Spleen (tissue), 11 donors: Measurements from ENCODE around the gene KRTAP4-12. TPM values are rescaled to one million over a fixed set of nuclear protein-coding genes. Genes with fewer than 3 reads are reported as not detected.
"Not testable (repeated sequence)": the region's sequence is repeated elsewhere in the genome, so short reads cannot be mapped to it uniquely, and the experiment has no call there.

Experiments
- DNase-seq: peaks from one replicate; pipeline ENCODE4 v3.0.0-alpha.2; 2020
- H3K27ac ChIP-seq, 8 donors: fragments of 200-600 bp; sonication (generic) in 7 of 8; 1 replicate in 4 of 8; 2 replicates in 4 of 8; pipeline versions ENCODE4 v1.5.0 to v1.8.0; 2016 to 2021; ENCODE audit warnings: inconsistent platforms in 4 of 8, mild to moderate bottlenecking in 4 of 8, moderate library complexity in 1 of 8
- H3K27me3 ChIP-seq, 7 donors: fragments of 200-600 bp; sonication (generic) in 6 of 7; replicated peaks in 1 of 7; 1 replicate in 4 of 7; 2 replicates in 3 of 7; pipeline versions ENCODE4 v1.5.0 to v1.8.0; 2016 to 2021; ENCODE audit warnings: inconsistent platforms in 3 of 7, mild to moderate bottlenecking in 1 of 7
- H3K36me3 ChIP-seq, 6 donors: fragments of 200-600 bp; sonication (generic) in 5 of 6; 1 replicate in 4 of 6; 2 replicates in 2 of 6; pipeline versions ENCODE4 v1.5.0 to v1.8.0; 2016 to 2021; ENCODE audit warnings: inconsistent platforms in 2 of 6
- H3K4me1 ChIP-seq, 6 donors: fragments of 200-600 bp; sonication (generic) in 5 of 6; 1 replicate in 3 of 6; 2 replicates in 3 of 6; pipeline versions ENCODE4 v1.5.0 to v1.8.0; 2016 to 2021; ENCODE audit warnings: inconsistent platforms in 3 of 6
- H3K4me3 ChIP-seq, 8 donors: fragments of 200-600 bp; sonication (generic) in 7 of 8; 1 replicate in 4 of 8; 2 replicates in 4 of 8; pipeline versions ENCODE4 v1.5.0 to v1.8.0; 2016 to 2021; ENCODE audit warnings: inconsistent platforms in 4 of 8, mild to moderate bottlenecking in 4 of 8, moderate library complexity in 2 of 8
- H3K9me3 ChIP-seq, 8 donors: fragments of 200-600 bp; sonication (generic) in 7 of 8; 1 replicate in 4 of 8; 2 replicates in 4 of 8; pipeline versions ENCODE4 v1.5.0 to v1.8.0; 2016 to 2021; ENCODE audit warnings: inconsistent platforms in 4 of 8
- POLR2A ChIP-seq, 3 donors: fragments of 450-650 bp; IDR thresholded peaks; one replicate each; pipeline ENCODE4 v1.5.1; 2017; ENCODE audit warnings: antibody characterized with exemption in 3 of 3, mild to moderate bottlenecking in 1 of 3
- POLR2AphosphoS5 ChIP-seq, 3 donors: sonication (generic); formaldehyde crosslinking; IDR thresholded peaks; one replicate each; pipeline ENCODE4 v1.5.1; 2017; ENCODE audit warnings: antibody characterized with exemption in 3 of 3
- WGBS, 5 donors: extraction: QIAGEN DNeasy Blood & Tissue Kit in 3 of 5; methylation state at CpG; one replicate each; pipeline versions ENCODE4 v1.1.5 to v1.1.7; 2013 to 2018; 5-methylcytosine and 5-hydroxymethylcytosine counted together
- intact Hi-C: fragments of 100-400 bp; cut with DNase I; formaldehyde crosslinking; loops from one replicate; pipeline ENCODE4 v1.15.0; 2023; ENCODE audit warnings: low total_unique reads
- polyA plus RNA-seq, 3 donors: library from polyadenylated mRNA; stranded (reverse); fragments of 200-250 nt; gene quantifications; one replicate each; pipeline ENCODE4 v1.2.1, GENCODE V29; 2013
- total RNA-seq, 7 donors: library from RNA; depleted of rRNA in 3 of 7; stranded (reverse); fragments of >200 nt in 3 of 7; fragmentation: NEBNext Ultra II Directional in 4 of 7; extraction: Animal tissue kit (Norgen Biotek cat#: 25700) in 4 of 7; gene quantifications; one replicate each; pipeline versions ENCODE4 v1.1.0 to v1.2.1, GENCODE V29; 2016 to 2021
- TF ChIP-seq, protein P1 (sequence below), 11 experiments: fragments of 200-600 bp in 7 of 11; fragments of 450-650 bp in 4 of 11; sonication (generic) in 4 of 11; IDR thresholded peaks in 8 of 11; conservative IDR thresholded peaks in 3 of 11; 1 replicate in 7 of 11; 2 replicates in 4 of 11; pipeline versions ENCODE4 v1.4.0 to v1.8.0; 2016 to 2021; ENCODE audit warnings: antibody characterized with exemption in 11 of 11, inconsistent platforms in 4 of 11, mild to moderate bottlenecking in 1 of 11
- donor health status: healthy with polysubstance abuse.
- donor health status: DM: no; HTN: no; CAD: no; lungs with moderate emphysema.
- donor health status: DM: no; HTN: no; CAD: no.
- donor health status: Bipolar disorder and iron deficiency.
- donor health status: healthy.
- donor health status: DM: no; HTN: no; CAD: no.
- donor health status: DM: yes; HTN: yes; CAD: no.

KRTAP4-12 gene
- total and polyA plus RNA-seq, 10 donors: not detected

DNA sequence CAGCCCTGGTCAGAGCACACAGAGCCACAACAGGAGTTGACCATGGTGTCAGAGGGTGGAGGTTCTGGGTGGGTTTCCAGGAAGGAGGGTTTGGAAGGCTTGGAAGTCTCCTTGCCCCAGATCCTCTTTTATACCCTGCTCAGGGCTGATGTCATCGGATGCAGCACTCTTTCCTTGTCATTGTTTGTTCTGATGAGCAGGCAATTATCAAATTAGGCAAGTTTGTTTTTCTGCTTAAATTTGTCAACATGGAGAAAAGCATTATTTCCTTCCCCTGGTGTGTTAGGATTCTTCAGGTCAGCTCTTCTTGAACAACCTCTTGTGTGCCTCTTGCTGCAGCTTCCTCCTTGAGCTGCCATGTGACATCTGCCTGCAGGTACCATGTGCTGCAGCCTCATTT, 36.7 kb upstream of the KRTAP4-12 start, which contains the start of gene KRTAP4-4:
Gene KRTAP4-4 (minus strand): TSS at position 101 of the 400 bp plus-strand sequence. CDS start 57 bp downstream, at position 44.
- no peaks in the 10 kb centered on the region for H3K36me3 ChIP-seq
- 80 to 100% (median 84%) methylated on average over 1 of the region's 1 CpG for WGBS, 5 donors
- intact Hi-C loops: no loop called here
- H3K27ac ChIP-seq: no peak within 1 kb of the TSS
- peaks cover 0 to 17% (median 0%) of the 10 kb centered on the region in 7 donors for H3K27me3 ChIP-seq
- no peak within 1 kb of the TSS for H3K4me3 ChIP-seq
- no peaks in the 10 kb centered on the region for H3K4me1 ChIP-seq
- no peak for DNase-seq
- H3K9me3 ChIP-seq: no peaks in the 10 kb centered on the region
- TF ChIP-seq, protein P1, sequence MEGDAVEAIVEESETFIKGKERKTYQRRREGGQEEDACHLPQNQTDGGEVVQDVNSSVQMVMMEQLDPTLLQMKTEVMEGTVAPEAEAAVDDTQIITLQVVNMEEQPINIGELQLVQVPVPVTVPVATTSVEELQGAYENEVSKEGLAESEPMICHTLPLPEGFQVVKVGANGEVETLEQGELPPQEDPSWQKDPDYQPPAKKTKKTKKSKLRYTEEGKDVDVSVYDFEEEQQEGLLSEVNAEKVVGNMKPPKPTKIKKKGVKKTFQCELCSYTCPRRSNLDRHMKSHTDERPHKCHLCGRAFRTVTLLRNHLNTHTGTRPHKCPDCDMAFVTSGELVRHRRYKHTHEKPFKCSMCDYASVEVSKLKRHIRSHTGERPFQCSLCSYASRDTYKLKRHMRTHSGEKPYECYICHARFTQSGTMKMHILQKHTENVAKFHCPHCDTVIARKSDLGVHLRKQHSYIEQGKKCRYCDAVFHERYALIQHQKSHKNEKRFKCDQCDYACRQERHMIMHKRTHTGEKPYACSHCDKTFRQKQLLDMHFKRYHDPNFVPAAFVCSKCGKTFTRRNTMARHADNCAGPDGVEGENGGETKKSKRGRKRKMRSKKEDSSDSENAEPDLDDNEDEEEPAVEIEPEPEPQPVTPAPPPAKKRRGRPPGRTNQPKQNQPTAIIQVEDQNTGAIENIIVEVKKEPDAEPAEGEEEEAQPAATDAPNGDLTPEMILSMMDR (IDR thresholded peaks at IDR 0.05 in 8 of 11, conservative IDR thresholded peaks at IDR 0.05 in 3 of 11): no peak
- TF ChIP-seq POLR2AphosphoS5 (IDR thresholded peaks at IDR 0.05): no peak
- TF ChIP-seq POLR2A (IDR thresholded peaks at IDR 0.05): no peak

DNA sequence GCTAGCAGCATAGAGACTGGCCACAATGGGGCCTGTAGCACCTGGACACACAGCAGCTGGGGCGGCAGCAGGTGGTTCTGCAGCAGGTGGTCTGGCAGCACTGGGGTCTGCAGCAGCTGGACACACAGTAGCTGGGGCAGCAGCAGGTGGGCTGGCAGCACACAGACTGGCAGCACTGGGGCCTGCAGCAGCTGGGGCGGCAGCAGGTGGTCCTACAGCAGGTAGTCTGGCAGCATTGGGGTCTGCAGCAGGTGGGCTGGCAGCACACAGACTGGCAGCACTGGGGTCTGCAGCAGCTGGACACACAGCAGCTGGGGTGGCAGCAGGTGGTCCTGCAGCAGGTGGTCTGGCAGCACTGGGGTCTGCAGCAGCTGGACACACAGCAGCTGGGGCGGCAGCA, 36.2 kb upstream of the KRTAP4-12 start:
- H3K9me3 ChIP-seq, H3K27ac ChIP-seq, DNase-seq, H3K36me3 ChIP-seq, H3K4me3 ChIP-seq, intact Hi-C loops, H3K4me1 ChIP-seq: not testable (repeated sequence)
- H3K27me3 ChIP-seq: peaks cover 0 to 17% (median 0%) of the 10 kb centered on the region in 7 donors
- WGBS, 5 donors: 87 to 94% (median 90%) methylated on average over 2 to 3 of the region's 3 CpGs; no CpG with 5 or more reads in 1 of the 5 donors

- peaks cover 0 to 14% (median 0%) of the 10 kb centered on the region in 7 donors for H3K27me3 ChIP-seq
- no peak overlapping the region for H3K4me3 ChIP-seq
- TF ChIP-seq, protein P1 (IDR thresholded peaks at IDR 0.05 in 8 of 11, conservative IDR thresholded peaks at IDR 0.05 in 3 of 11): no peak
- TF ChIP-seq POLR2AphosphoS5 (IDR thresholded peaks at IDR 0.05) (no peak), POLR2A (IDR thresholded peaks at IDR 0.05) (no peak)
- WGBS, 5 donors: 7 to 18% (median 14%) methylated on average over 2 of the region's 2 CpGs
- DNase-seq: no peak
- no peaks in the 10 kb centered on the region for H3K36me3 ChIP-seq
- intact Hi-C loops: no loop called here
- no peaks in the 10 kb centered on the region for H3K9me3 ChIP-seq
- H3K27ac ChIP-seq: no peak overlapping the region
- H3K4me1 ChIP-seq: no peaks in the 10 kb centered on the region
Observed at GRCh38 chr17:41153856-41154255, 29.9 kb upstream of the KRTAP4-12 start.

DNA sequence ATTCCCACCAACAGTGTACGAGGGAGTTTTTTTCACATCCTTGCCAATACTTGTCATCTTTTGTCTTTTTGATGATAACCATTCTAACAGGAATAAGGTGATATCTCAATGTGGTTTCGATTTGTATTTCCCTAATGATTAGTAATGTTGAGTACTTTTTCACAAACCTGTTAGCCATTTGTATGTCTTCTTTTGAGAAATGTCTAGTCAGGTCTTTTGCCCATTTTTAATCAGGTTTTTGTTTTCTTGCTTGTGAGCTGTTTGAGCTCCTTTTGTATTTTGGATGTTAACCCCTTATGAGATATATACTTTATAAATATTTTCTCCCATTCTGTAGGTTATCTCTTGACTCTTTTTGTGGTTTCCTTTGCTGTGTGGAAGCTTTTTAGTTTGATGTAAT, 27.5 kb upstream of the KRTAP4-12 start:
- intact Hi-C loops: no loop called here
- WGBS, 5 donors: 78 to 90% (median 88%) methylated on average over 2 of the region's 2 CpGs

More for the DNA sequence above, 27.5 kb upstream of the KRTAP4-12 start:
- Histone ChIP-seq H3K9me3 (no peaks in the 10 kb centered on the region), H3K27ac (no peak overlapping the region), H3K4me1 (no peaks in the 10 kb centered on the region), H3K4me3 (no peak overlapping the region), H3K36me3 (no peaks in the 10 kb centered on the region), H3K27me3 (peaks cover 0 to 4% (median 0%) of the 10 kb centered on the region in 7 donors)
- no peak for DNase-seq
- no peak for TF ChIP-seq POLR2AphosphoS5 (IDR thresholded peaks at IDR 0.05)
- TF ChIP-seq POLR2A (IDR thresholded peaks at IDR 0.05): no peak
- TF ChIP-seq, protein P1 (IDR thresholded peaks at IDR 0.05 in 8 of 11, conservative IDR thresholded peaks at IDR 0.05 in 3 of 11): no peak
